Mesenchymal stem cell (in vitro differentiated cells and primary cell): ENCODE measurements around the gene STRA8.

ENCODE experiments used
- DNase-seq: peaks from one replicate; pipeline ENCODE4 v3.0.0-alpha.2; 2013
- H2AFZ ChIP-seq: one replicate; pipeline ENCODE4 v1.6.1; 2013; ENCODE audit warnings: low read depth, mild to moderate bottlenecking, control low read depth, inconsistent platforms, low read length, moderate library complexity
- H2AK5ac ChIP-seq: 2 replicates; pipeline ENCODE4 v1.6.1; 2013; ENCODE audit warnings: low read length, moderate library complexity, mild to moderate bottlenecking, inconsistent platforms; ENCODE audit not compliant: severe bottlenecking
- H2BK120ac ChIP-seq: one replicate; pipeline ENCODE4 v1.6.1; 2013; ENCODE audit warnings: low read depth, mild to moderate bottlenecking, inconsistent platforms, low read length, moderate library complexity
- H2BK12ac ChIP-seq, 2 experiments: one replicate each; pipeline ENCODE4 v1.6.1; 2013; ENCODE audit warnings: inconsistent platforms in 2 of 2, low read length in 2 of 2, mild to moderate bottlenecking in 2 of 2, moderate library complexity in 2 of 2, control low read depth in 1 of 2
- H2BK15ac ChIP-seq: one replicate; pipeline ENCODE4 v1.6.1; 2013; ENCODE audit warnings: mild to moderate bottlenecking, low read depth, inconsistent platforms; ENCODE audit not compliant: poor library complexity, severe bottlenecking
- H2BK5ac ChIP-seq: 2 replicates; pipeline ENCODE4 v1.6.1; 2013; ENCODE audit warnings: low read depth, mild to moderate bottlenecking, low read length, control low read depth, inconsistent platforms; ENCODE audit not compliant: poor library complexity, severe bottlenecking
- H3K14ac ChIP-seq, 2 experiments: one replicate each; pipeline ENCODE4 v1.6.1; 2013; ENCODE audit warnings: inconsistent platforms in 2 of 2, low read length in 2 of 2, control low read depth in 1 of 2, mild to moderate bottlenecking in 1 of 2, moderate library complexity in 1 of 2
- H3K18ac ChIP-seq, 2 experiments: one replicate each; pipeline ENCODE4 v1.6.1; 2013; ENCODE audit warnings: inconsistent platforms in 2 of 2, low read length in 2 of 2, control low read depth in 1 of 2, low read depth in 1 of 2, mild to moderate bottlenecking in 1 of 2
- H3K23ac ChIP-seq, 2 experiments: one replicate each; pipeline ENCODE4 v1.6.1; 2013; ENCODE audit warnings: inconsistent platforms in 2 of 2, low read length in 2 of 2, mild to moderate bottlenecking in 2 of 2, moderate library complexity in 2 of 2, control low read depth in 1 of 2
- H3K27ac ChIP-seq: 2 replicates; pipeline ENCODE4 v1.5.1; 2013; ENCODE audit warnings: mild to moderate bottlenecking, moderate library complexity, low read length, control low read depth, inconsistent platforms; ENCODE audit not compliant: poor library complexity, severe bottlenecking
- H3K27me3 ChIP-seq, 2 experiments: 2 replicates each; pipeline versions ENCODE4 v1.6.1 to v1.7.0; 2013; ENCODE audit warnings: low read length in 2 of 2, mild to moderate bottlenecking in 2 of 2, moderate library complexity in 2 of 2, control low read depth in 1 of 2, inconsistent platforms in 1 of 2; ENCODE audit not compliant: control insufficient read depth in 1 of 2, insufficient read depth in 1 of 2
- H3K36me3 ChIP-seq, 2 experiments: 2 replicates each; pipeline versions ENCODE4 v1.6.1 to v1.7.0; 2013; ENCODE audit warnings: low read length in 2 of 2, control low read depth in 1 of 2, inconsistent platforms in 1 of 2, low read depth in 1 of 2, mild to moderate bottlenecking in 1 of 2; ENCODE audit not compliant: insufficient read depth in 2 of 2, control insufficient read depth in 1 of 2
- H3K4ac ChIP-seq, 2 experiments: one replicate each; pipeline ENCODE4 v1.6.1; 2013; ENCODE audit warnings: inconsistent platforms in 2 of 2, low read length in 2 of 2, mild to moderate bottlenecking in 2 of 2, moderate library complexity in 2 of 2, control low read depth in 1 of 2, low read depth in 1 of 2
- H3K4me1 ChIP-seq: 2 replicates; pipeline ENCODE4 v1.6.1; 2013; ENCODE audit warnings: low read depth, low read length, control low read depth; ENCODE audit not compliant: control insufficient read depth, insufficient read depth
- H3K4me2 ChIP-seq: 2 replicates; pipeline ENCODE4 v1.6.1; 2013; ENCODE audit warnings: low read length, mild to moderate bottlenecking, inconsistent platforms; ENCODE audit not compliant: poor library complexity, severe bottlenecking
- H3K4me3 ChIP-seq, 2 experiments: 2 replicates each; pipeline versions ENCODE4 v1.5.1 to v1.7.0; 2013; ENCODE audit warnings: low read length in 2 of 2, mild to moderate bottlenecking in 2 of 2, control low read depth in 1 of 2, low read depth in 1 of 2; ENCODE audit not compliant: insufficient read depth in 1 of 2
- H3K79me1 ChIP-seq: replicated peaks from 2 replicates; pipeline ENCODE4 v1.6.1; 2013; ENCODE audit warnings: mild to moderate bottlenecking, control low read depth, low read length, inconsistent platforms; ENCODE audit not compliant: poor library complexity, severe bottlenecking
- H3K9ac ChIP-seq: 2 replicates; pipeline ENCODE4 v1.7.0; 2013; ENCODE audit warnings: mild to moderate bottlenecking, low read length, moderate library complexity
- H3K9me3 ChIP-seq: 2 replicates; pipeline ENCODE4 v1.7.0; 2013; ENCODE audit warnings: mild to moderate bottlenecking, low read length; ENCODE audit not compliant: control insufficient read depth
- H4K8ac ChIP-seq: one replicate; pipeline ENCODE4 v1.6.1; 2013; ENCODE audit warnings: inconsistent platforms, mild to moderate bottlenecking, low read length, moderate library complexity
- H4K91ac ChIP-seq: one replicate; pipeline ENCODE4 v1.6.1; 2013; ENCODE audit warnings: mild to moderate bottlenecking, low read length, inconsistent platforms
- WGBS: methylation state at CpG from one replicate; pipeline ENCODE4 v1.1.7; 2013; ENCODE audit warnings: mixed read lengths; 5-methylcytosine and 5-hydroxymethylcytosine counted together

The STRA8 gene

DNA sequence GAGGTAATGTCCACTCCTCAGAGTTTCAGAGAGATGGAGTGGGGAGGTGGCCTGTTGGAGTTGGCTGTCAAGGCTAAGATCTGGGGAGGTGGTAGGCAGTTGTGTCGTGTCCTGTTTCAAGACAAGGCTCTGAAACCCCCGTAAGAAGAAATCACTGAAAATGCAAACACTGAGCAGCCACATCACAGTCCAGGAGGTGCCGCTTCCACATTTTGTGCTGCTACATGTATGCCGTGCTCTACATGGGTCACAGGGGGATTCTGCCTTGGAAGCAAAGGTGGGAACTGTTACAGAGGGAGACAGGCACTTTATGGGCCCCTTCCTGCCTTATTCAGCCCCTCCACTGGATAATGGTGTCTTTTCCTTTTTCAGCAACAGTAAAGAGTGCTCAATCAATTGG lies 34.2 kb upstream of the STRA8 start:
- no peaks in the 10 kb centered on the region for H3K27me3 ChIP-seq
- H4K8ac ChIP-seq: no peak overlapping the region
- WGBS: 96% methylated on average over 4 of the region's 4 CpGs
- H3K27ac ChIP-seq: no peak overlapping the region
- peaks cover 35% of the 10 kb centered on the region for H3K79me1 ChIP-seq
- H2AFZ ChIP-seq: no peak overlapping the region
- no peak overlapping the region for H3K9ac ChIP-seq
- H2BK120ac ChIP-seq: no peak overlapping the region
- H2BK15ac ChIP-seq: no peak overlapping the region
- H3K36me3 ChIP-seq: peaks cover 47 to 88% of the 10 kb centered on the region in 2 experiments
- no peak overlapping the region for H3K14ac ChIP-seq
- H3K4me2 ChIP-seq: no peak overlapping the region
- no peak overlapping the region for H3K4me3 ChIP-seq
- H3K4me1 ChIP-seq: peaks cover 38% of the 10 kb centered on the region
- H3K23ac ChIP-seq: no peak overlapping the region
- no peak overlapping the region for H2BK12ac ChIP-seq
- H2AK5ac ChIP-seq: peak overlapping the region; percentile 67
- H3K9me3 ChIP-seq: no peaks in the 10 kb centered on the region
- H3K18ac ChIP-seq: no peak overlapping the region
- H3K4ac ChIP-seq: no peak overlapping the region
- no peak for DNase-seq
- no peak overlapping the region for H4K91ac ChIP-seq
- H2BK5ac ChIP-seq: no peak overlapping the region

DNA sequence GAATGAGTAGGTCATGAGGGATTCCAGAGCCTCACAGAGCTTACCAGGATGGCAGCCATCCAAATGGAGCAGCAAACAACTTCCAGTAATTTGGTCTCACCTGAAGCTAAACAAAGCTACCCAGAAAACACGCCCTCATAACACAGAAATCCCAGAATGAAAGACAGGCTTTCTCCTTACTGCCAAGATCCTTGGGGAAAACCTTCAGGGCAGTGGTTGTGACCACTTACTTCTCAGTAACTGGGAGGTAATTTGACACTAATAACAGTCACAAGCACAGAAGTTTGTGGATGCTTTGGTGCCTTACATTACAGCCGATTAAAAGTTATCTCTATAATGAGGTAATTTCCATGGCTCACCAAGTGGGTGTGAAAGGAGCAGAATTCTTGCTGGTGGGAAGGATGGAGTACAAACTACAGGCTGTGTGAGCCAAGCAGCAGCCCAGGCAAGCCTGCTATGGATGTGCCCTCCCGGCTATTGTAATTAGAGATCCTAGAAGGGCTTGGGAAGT lies 32.8 kb upstream of the STRA8 start:
- H2AFZ ChIP-seq: no peak overlapping the region
- no peak overlapping the region for H2BK12ac ChIP-seq
- DNase-seq: no peak
- no peak overlapping the region for H2BK15ac ChIP-seq
- H4K8ac ChIP-seq: no peak overlapping the region
- H2BK5ac ChIP-seq: no peak overlapping the region
- H2AK5ac ChIP-seq: no peak overlapping the region
- H3K4me2 ChIP-seq: no peak overlapping the region
- no peak overlapping the region for H3K4me3 ChIP-seq
- peaks cover 48 to 90% of the 10 kb centered on the region in 2 experiments for H3K36me3 ChIP-seq
- H3K14ac ChIP-seq: no peak overlapping the region
- H3K4me1 ChIP-seq: peaks cover 33% of the 10 kb centered on the region
- no peak overlapping the region for H3K9ac ChIP-seq
- H3K23ac ChIP-seq: no peak overlapping the region
- H3K79me1 ChIP-seq: peaks cover 39% of the 10 kb centered on the region
- no peak overlapping the region for H3K27ac ChIP-seq
- H3K9me3 ChIP-seq: no peaks in the 10 kb centered on the region
- no peak overlapping the region for H3K4ac ChIP-seq
- no peak overlapping the region for H2BK120ac ChIP-seq
- H3K27me3 ChIP-seq: no peaks in the 10 kb centered on the region
- 95% methylated on average over 2 of the region's 3 CpGs for WGBS
- no peak overlapping the region for H4K91ac ChIP-seq
- no peak overlapping the region for H3K18ac ChIP-seq

DNA sequence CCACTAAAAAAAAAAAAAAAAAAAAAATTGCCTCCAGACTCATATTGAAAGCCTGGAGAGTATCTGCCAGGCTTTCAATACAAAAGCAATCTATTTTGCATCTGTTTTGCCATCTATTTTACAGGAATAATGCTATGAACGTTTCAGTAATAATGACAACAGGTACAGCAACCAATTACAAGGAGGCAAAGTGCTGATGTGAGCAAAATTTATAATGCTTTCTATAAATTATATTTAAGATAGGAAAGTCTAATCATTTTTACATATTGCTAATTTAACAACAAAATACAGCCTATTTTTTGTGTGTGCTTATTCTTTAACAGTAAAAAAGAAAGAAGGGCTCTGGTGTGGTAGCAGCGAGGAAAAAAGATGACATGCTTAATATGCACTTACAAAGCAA lies 32.3 kb upstream of the STRA8 start:
- peaks cover 45 to 87% of the 10 kb centered on the region in 2 experiments for H3K36me3 ChIP-seq
- H2BK120ac ChIP-seq: no peak overlapping the region
- H2BK12ac ChIP-seq: no peak overlapping the region
- H3K4ac ChIP-seq: no peak overlapping the region
- peaks cover 28% of the 10 kb centered on the region for H3K4me1 ChIP-seq
- H3K4me3 ChIP-seq: no peak overlapping the region
- H3K4me2 ChIP-seq: no peak overlapping the region
- H4K91ac ChIP-seq: no peak overlapping the region
- H2AK5ac ChIP-seq: no peak overlapping the region
- H4K8ac ChIP-seq: no peak overlapping the region
- DNase-seq: no peak
- 100% methylated on average over 1 of the region's 2 CpGs for WGBS
- no peak overlapping the region for H3K27ac ChIP-seq
- no peak overlapping the region for H2BK5ac ChIP-seq
- H3K14ac ChIP-seq: no peak overlapping the region
- H3K9ac ChIP-seq: no peak overlapping the region
- no peak overlapping the region for H3K18ac ChIP-seq
- peaks cover 36% of the 10 kb centered on the region for H3K79me1 ChIP-seq
- H2AFZ ChIP-seq: no peak overlapping the region
- H3K27me3 ChIP-seq: no peaks in the 10 kb centered on the region
- H2BK15ac ChIP-seq: no peak overlapping the region
- no peak overlapping the region for H3K23ac ChIP-seq
- no peaks in the 10 kb centered on the region for H3K9me3 ChIP-seq

DNA sequence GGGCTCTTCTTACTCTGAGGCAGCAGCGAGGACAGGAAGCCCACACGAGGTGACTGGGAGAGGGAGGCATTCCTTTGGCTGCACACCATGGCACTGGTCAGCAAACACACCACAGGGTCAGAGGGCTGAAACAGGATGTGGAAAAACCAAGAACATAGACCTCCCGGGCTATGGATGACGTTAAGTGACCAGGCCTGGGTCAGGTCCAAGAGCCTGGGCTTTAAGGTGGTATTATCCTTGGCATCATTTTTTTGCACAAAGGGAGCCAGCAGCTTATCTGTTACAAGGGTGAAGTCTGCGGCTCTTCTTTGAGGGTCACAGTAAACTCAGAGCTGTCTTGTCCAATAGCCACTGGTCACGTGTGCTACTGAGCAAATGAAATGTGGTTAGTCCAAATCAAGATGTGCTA lies 29.3 kb upstream of the STRA8 start:
- Histone ChIP-seq H2BK12ac (no peak overlapping the region), H4K91ac (no peak overlapping the region), H3K18ac (no peak overlapping the region), H2AFZ (no peak overlapping the region), H3K9me3 (no peaks in the 10 kb centered on the region), H3K14ac (no peak overlapping the region), H3K79me1 (peaks cover 16% of the 10 kb centered on the region), H3K4me2 (no peak overlapping the region), H3K9ac (no peak overlapping the region), H2AK5ac (peak overlapping the region; percentile 18), H3K27ac (peak overlapping the region; percentile 40), H3K36me3 (peaks cover 29 to 87% of the 10 kb centered on the region in 2 experiments), H3K4ac (no peak overlapping the region), H3K4me3 (no peak overlapping the region), H3K4me1 (peaks cover 35% of the 10 kb centered on the region), H3K23ac (no peak overlapping the region), H2BK15ac (no peak overlapping the region), H2BK120ac (no peak overlapping the region), H2BK5ac (no peak overlapping the region), H4K8ac (no peak overlapping the region), H3K27me3 (no peaks in the 10 kb centered on the region)
- whole genome bisulfite sequencing: 88% methylated on average over 6 of the region's 6 CpGs
- DNase-seq: peak; percentile 11
